KMS-11 (cell line): ENCODE data around the gene ANXA4.
A peak's percentile ranks its signal among the peaks of the same experiment; 100 is the strongest.

Experiments
- H2AFZ ChIP-seq: fragments of 200-600 bp; sonication (generic); 2 replicates; pipeline ENCODE4 v1.6.1; 2016; ENCODE audit warnings: antibody characterized with exemption, mixed run types, low read depth
- H3K27ac ChIP-seq: fragments of 200-600 bp; sonication (generic); 2 replicates; pipeline ENCODE4 v1.6.1; 2016; ENCODE audit warnings: mild to moderate bottlenecking, mixed run types
- H3K27me3 ChIP-seq: fragments of 200-600 bp; sonication (generic); 2 replicates; pipeline ENCODE4 v1.6.1; 2017; ENCODE audit warnings: mild to moderate bottlenecking, low read depth, mixed run types, moderate library complexity; ENCODE audit not compliant: insufficient read depth
- H3K36me3 ChIP-seq: fragments of 200-600 bp; sonication (generic); 2 replicates; pipeline ENCODE4 v1.6.1; 2017; ENCODE audit warnings: mild to moderate bottlenecking, mixed run types; ENCODE audit not compliant: insufficient read depth
- H3K4me1 ChIP-seq: fragments of 200-600 bp; sonication (generic); 2 replicates; pipeline ENCODE4 v1.6.1; 2016; ENCODE audit warnings: mild to moderate bottlenecking, low read depth, mixed run types; ENCODE audit not compliant: poor library complexity, severe bottlenecking
- H3K4me2 ChIP-seq: fragments of 200-600 bp; sonication (generic); 2 replicates; pipeline ENCODE4 v1.7.0; 2016; ENCODE audit warnings: mild to moderate bottlenecking, mixed run types
- H3K4me3 ChIP-seq: fragments of 200-600 bp; sonication (generic); IDR thresholded peaks from 2 replicates; pipeline ENCODE4 v1.6.1; 2017; ENCODE audit warnings: low read depth, low read length, mixed read lengths; ENCODE audit not compliant: insufficient read depth
- H3K79me2 ChIP-seq: fragments of 200-600 bp; sonication (generic); 2 replicates; pipeline ENCODE4 v1.6.1; 2016; ENCODE audit warnings: low read depth, mixed run types; ENCODE audit not compliant: insufficient read depth
- H3K9ac ChIP-seq: fragments of 200-600 bp; sonication (generic); 2 replicates; pipeline ENCODE4 v1.6.1; 2016; ENCODE audit warnings: mild to moderate bottlenecking, mixed run types
- H4K20me1 ChIP-seq: fragments of 200-600 bp; sonication (generic); 2 replicates; pipeline ENCODE4 v1.6.1; 2016; ENCODE audit warnings: mild to moderate bottlenecking, mixed run types; ENCODE audit not compliant: insufficient read depth
- CTCF ChIP-seq: fragments of 200-600 bp; sonication (generic); conservative IDR thresholded peaks from 2 replicates; pipeline ENCODE4 v1.6.1; 2017; ENCODE audit warnings: low read depth, mild to moderate bottlenecking, antibody characterized with exemption, low read length, moderate library complexity, mixed read lengths

ANXA4 gene

GRCh38 chr2:69721022-69721421 is 20.9 kb upstream of the ANXA4 start:
- Histone ChIP-seq H3K9ac (no peak overlapping the region), H3K79me2 (no peaks in the 10 kb centered on the region), H2AFZ (no peak overlapping the region), H3K4me2 (no peak overlapping the region), H3K27me3 (no peaks in the 10 kb centered on the region), H3K36me3 (no peaks in the 10 kb centered on the region), H3K4me3 (no peak overlapping the region), H3K4me1 (peaks cover 50% of the 10 kb centered on the region), H4K20me1 (no peaks in the 10 kb centered on the region), H3K27ac (no peak overlapping the region)
- TF ChIP-seq CTCF = no peak

- no peaks in the 10 kb centered on the region for H3K27me3 ChIP-seq
- H3K4me1 ChIP-seq = peaks cover 23% of the 10 kb centered on the region
- H3K27ac ChIP-seq = no peak overlapping the region
- H3K79me2 ChIP-seq = no peaks in the 10 kb centered on the region
- no peaks in the 10 kb centered on the region for H4K20me1 ChIP-seq
- H3K9ac ChIP-seq = no peak overlapping the region
- H3K4me2 ChIP-seq = no peak overlapping the region
- no peak for TF ChIP-seq CTCF
- peak overlapping the region; percentile 82; the same call in 1 of the 2 replicates for H2AFZ ChIP-seq
- no peaks in the 10 kb centered on the region for H3K36me3 ChIP-seq
- no peak overlapping the region for H3K4me3 ChIP-seq
Measured at GRCh38 chr2:69723791-69724190, 18.1 kb upstream of the ANXA4 start.

GRCh38 chr2:69724540-69725159 is 17.3 kb upstream of the ANXA4 start:
- Histone ChIP-seq H3K4me1 (peaks cover 14% of the 10 kb centered on the region), H3K36me3 (no peaks in the 10 kb centered on the region), H3K4me2 (peak overlapping the region; percentile 53), H3K27ac (no peak overlapping the region), H3K4me3 (peak overlapping the region; percentile 37), H2AFZ (peak overlapping the region; percentile 82), H3K9ac (peak overlapping the region; percentile 7; the same call in 1 of the 2 replicates), H4K20me1 (no peaks in the 10 kb centered on the region), H3K27me3 (no peaks in the 10 kb centered on the region), H3K79me2 (no peaks in the 10 kb centered on the region)
- peak; percentile 97 for TF ChIP-seq CTCF

- Histone ChIP-seq H3K36me3 (no peaks in the 10 kb centered on the region), H4K20me1 (no peaks in the 10 kb centered on the region), H3K27ac (no peak overlapping the region), H3K27me3 (no peaks in the 10 kb centered on the region), H3K4me1 (peaks cover 8% of the 10 kb centered on the region), H3K4me2 (no peak overlapping the region), H3K79me2 (no peaks in the 10 kb centered on the region), H3K4me3 (no peak overlapping the region), H2AFZ (no peak overlapping the region), H3K9ac (no peak overlapping the region)
- TF ChIP-seq CTCF = no peak
Measured at GRCh38 chr2:69725706-69726360, 16.1 kb upstream of the ANXA4 start.
